Activated CD4-positive, alpha-beta T cell treated with anti-CD3 and anti-CD28 coated beads, Interleukin-2, Interleukin-6, amounts not matched to agents 100 ng/mL and 50 ng/mL, durations not matched to agents 16 hours and 8 hours (primary cell): ENCODE measurements around the gene ZNF681.
"Not testable (repeated sequence)": the region's sequence is repeated elsewhere in the genome, so short reads cannot be mapped to it uniquely, and the experiment has no call there.

Experiments used
- DNase-seq: peaks from one replicate; pipeline ENCODE4 v3.0.0-alpha.2; 2020

ZNF681 gene

DNA sequence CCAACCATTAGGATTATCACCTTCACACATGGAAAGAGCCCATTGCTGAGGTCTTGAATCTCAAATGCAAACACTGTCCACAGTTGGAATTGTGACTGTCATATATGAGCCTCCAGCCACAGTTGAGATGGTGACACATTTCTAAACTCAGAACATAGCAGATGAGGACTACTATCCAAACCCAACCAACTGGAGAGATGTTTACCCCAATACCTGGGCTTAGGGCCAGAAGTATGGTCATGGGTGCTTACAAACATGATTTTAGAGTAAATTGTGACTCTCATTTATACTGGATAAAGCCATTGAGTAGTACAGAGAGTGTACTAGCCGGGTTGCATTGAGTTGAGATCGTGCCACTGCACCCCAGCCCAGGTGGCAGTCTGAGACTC lies 14.0 kb upstream of the ZNF681 start:
- no peak for DNase-seq

DNA sequence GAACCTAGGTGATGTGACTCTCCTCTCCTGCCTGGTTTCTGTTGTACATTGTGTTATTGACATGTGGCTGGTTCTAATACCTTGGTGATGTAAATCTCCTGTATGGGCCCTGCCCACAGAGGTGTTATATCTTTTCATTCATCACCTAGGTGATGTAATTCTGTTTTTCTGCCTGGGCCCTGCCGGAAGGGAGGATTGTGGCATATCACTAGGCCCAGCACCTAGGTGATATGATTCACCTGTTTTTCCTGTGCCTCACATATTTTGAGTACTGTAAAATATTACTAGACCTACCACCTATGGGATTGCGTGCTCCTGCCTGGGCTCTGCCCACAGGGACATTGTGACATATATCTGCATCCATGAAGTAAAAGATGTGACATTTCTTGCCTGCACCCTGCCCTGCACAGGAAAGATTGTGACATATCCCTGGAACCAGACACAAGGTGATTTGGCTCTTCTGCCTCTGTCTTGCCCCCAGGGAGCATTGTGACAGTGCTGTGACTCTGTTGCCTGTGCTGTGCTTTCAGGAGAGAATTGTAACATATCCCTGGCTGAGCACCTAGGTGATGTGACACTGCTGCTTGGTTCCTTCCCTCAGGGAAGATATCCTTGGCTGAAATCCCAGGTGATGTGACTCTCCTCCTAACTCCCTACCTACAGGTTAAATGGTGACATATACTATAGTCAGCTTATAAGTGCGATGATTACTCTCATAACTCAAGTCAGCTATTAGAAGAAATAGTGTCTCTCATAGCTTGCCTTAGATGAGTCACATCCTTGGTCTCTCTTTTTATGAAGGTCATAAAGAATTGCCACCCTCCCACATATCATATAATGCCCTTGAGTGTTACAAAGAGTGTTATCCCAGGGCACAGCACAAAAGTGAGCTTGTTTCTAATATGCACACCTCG lies 13.3 kb upstream of the ZNF681 start:
- peak; percentile 11 for DNase-seq

DNA sequence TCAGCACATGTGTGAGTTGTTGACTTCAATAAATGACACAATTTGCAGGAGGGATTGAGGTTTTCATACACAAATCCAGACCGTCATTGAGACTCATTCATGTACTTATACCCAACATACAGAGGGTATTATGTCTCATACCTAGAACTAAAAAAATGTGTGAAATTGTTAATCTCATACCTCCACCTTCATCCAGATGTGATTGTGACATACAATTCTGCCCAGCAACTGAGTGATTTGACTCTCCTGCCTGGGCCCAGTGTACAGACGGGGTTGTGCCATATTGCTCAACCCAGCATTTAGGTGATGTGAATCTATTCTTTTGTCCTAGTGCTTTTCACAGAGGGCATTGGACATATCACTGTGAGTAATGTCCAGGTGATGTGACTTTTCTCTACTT lies 12.6 kb upstream of the ZNF681 start:
- DNase-seq: peak; percentile 56

DNA sequence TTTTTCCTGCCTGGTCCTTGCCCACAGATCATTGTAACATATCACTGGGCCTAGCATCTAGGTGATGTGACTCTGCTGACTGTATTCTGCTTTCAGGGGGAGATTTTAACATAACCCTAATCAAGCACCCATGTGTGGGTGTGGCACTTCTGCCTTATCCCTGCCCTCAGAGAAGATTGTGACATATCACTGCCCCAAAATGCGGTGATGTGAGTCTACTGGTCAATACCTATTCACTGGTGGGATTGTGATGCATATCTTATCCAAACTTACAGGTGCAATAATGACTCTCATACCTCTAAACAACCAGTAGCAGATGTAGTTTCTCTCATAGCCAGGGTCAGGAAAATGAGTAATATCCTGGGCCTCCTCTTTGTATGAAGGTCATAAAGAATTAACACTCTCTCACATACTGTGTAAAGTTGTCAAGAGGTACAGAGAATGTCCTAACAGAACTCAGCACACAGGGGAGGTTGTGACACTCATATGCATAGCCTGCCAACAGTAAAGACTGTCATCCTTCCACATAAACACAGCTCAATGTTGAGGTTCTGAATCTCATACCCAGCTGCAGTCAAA lies 12.1 kb upstream of the ZNF681 start:
- DNase-seq: no peak

DNA sequence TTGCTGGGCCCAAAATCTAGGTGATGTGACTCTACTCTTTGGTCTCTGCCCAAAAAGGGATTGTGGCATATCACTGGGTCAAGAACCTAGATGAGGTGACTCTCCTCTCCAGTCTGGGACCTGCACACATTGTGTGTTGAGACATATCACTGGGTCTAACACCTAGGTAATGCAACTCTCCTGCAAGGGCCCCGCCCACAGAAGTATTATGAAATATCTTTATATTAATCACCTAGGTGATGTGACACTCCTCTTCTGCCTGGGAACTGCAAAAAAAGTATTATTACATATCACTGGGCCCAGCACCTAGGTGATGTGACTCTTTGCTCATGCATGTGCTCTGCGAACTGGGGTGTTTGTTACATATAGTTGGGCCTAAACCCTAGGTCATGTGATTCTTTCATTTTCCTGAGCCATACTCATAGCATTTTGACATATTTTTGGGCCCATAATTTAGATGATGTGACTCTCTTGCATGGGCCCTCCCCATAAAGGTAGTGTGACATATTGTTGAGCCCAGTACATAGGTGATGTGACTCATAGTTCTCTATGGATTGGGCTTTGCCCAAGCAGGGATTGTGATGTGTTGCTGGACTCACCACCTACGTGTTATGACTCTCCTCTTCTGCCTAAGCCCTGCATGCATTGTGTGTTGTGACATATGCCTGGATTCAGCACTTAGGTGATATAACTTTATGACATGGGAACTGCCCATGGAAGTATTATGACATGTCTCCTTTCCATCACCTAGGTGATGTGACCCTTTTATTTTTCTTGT lies 11.2 kb upstream of the ZNF681 start:
- no peak for DNase-seq

DNA sequence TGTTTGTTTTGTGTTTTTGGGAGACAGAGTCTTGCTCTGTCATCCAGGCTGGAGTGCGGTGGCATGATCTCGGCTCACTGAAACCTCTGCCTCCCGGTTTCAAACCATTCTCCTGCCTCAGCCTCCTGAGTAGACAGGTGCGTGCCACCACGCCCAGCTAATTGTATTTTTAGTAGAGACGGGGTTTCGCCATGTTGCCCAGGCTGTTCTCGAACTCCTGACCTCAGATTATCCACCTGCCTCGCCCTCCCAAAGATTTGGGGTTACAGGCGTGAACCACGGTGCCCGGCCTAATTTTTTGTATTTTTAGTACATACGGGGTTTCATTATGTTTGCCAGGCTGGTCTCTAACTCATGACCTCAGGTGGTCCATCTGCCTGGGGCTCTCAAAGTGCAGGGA lies 8.3 kb upstream of the ZNF681 start:
- no peak for DNase-seq

DNA sequence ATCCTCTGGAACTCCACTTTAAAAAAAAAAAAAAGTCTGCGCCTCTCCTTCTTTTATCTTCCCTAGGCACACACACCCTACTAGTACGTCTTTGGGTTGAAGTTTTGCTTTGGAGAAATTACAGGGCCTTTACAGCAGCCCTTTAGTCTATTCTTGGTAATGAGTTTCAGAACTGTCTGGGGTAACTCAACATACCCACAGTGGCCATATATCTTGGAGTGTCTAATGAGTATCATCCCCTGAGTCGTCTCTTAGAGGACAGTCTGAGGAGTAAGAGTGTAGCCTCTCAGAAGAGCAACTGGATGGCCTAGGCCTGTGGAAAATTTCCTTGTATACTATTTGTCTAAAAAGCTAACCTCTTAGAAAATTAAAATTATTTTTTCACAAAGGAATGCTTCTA lies 6.1 kb upstream of the ZNF681 start:
- DNase-seq: no peak

DNA sequence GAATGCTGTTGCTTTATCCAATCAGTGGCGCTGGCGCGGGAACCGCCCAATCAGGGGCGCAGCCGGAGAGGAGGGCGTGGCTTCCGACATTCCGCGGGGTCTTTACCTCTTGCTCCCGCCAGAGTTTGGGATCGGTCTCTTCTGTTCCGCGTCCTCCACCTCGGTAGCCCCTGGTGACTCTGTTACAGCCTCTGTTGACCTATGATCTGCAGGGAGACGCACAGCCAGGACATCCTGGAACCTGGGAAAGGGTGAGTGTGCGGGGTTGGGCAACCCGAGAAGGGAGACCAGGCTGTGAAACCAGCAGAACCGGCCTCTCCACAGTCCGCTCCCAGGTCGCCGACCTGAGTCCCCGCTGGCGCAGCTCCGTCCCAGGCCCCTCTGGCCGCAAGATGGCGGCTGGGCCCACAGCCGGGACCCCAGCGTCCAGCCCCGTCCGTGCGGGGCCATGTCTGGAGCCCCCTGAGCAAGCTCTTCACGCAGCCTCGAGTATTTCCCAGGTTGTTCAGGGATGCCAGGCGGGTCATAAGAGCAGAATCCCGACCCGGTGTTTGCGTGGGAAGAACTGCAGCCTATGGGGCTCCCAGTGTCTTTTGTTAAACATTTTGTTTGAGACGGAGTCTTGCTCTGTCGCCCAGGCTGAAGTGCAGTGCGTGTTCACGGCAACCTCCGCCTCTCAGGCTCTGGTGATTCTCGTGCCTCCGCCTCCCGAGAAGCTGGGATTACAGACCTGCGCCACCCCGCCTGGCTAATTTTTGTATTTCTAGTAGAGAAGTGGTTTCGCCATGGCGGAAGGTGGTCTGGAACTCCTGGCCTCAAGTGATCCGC lies 4.4 kb upstream of the ZNF681 start:
- DNase-seq: peak; percentile 78

DNA sequence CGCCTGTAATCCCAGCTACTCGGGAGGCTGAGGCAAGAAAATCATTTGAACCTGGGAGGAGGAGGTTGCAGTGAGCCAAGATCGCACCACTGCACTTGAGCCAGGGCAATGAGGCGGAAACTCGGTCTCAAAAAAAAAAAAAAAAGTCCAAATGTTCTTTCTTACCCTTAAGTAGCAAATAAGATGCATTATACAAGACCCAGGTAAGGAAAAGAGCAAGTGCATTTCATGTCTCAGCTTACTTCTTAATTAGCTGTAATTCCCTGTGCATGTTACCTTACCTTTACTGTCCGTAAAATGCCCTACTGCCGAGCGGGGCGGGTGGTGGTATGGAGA lies 3.8 kb upstream of the ZNF681 start:
- DNase-seq: no peak

DNA sequence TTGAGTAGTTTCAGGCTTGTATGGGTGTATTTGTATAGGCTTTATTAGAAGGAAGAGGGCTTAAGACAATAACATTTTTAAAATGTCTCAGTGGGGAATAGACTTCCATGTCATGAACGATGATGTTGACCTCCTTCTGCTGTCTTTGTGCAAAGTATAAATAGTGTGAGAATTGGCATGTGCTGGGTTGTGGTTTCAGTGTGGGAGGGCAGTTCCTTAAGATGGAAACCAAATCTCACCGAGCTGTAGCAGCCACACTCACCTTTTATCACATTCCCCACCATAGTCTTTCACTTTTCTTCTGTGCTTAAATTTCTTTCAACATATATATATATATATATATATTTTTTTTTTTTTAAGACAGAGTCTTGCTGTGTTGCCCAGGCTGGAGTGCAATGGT lies 1.6 kb upstream of the ZNF681 start:
- not testable (repeated sequence) for DNase-seq

DNA sequence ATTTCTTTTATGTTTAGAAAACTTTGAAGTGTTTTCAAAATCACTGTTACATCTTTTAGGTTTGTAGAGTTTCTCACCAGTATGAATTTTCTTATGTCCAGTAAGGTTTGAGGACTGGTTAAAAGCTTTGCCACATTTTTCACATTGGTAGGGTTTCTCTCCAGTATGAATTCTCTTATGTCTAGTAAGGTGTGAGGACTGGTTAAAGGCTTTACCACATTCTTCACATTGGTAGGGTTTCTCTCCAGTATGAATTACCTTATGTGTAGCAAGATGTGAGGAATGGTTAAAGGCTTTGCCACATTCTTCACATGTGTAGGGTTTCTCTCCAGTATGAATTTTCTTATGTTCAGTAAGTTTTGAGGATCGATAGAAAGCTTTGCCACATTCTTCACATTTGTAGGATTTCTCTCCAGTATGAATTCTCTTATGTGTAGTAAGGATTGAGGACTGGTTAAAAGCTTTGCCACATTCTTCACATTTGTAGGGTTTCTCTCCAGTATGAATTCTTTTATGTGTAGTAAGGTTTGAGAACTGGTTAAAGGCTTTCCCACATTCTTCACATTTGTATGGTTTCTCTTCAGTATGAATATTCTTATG lies 15.0 kb downstream of the ZNF681 start:
- not testable (repeated sequence) for DNase-seq

DNA sequence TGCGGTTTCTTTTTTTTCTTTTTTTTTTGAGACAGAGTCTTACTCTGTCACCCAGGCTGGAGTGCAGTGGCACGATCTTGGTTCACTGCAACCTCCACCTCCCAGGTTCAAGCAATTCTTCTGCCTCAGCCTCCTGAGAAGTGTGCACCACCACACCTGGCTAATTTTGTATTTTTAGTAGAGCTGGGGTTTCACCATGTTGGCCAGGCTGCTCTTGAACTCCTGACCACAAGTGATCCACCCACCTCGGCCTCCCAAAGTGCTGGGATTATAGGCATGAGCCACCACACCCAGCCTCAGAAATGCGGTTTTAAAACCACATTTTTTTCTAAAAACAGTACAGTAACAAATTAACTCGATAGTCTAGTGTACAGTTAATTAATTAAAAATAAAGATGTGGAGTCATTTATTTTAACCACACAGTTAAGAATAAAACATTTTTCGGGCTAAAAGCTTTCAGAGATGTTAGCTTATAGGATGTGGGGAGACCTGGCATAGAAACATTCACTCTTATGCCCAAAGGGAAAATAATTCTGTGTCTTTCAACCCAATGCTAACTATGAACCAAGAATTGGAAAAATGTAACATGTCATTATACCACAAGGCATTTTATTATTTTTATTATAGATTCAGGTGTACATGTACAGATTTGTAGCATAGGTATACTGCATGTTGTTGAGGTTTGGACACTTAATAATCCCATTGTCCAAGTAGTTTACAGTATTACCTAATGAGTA lies 27.8 kb downstream of the ZNF681 start:
- not testable (repeated sequence) for DNase-seq

DNA sequence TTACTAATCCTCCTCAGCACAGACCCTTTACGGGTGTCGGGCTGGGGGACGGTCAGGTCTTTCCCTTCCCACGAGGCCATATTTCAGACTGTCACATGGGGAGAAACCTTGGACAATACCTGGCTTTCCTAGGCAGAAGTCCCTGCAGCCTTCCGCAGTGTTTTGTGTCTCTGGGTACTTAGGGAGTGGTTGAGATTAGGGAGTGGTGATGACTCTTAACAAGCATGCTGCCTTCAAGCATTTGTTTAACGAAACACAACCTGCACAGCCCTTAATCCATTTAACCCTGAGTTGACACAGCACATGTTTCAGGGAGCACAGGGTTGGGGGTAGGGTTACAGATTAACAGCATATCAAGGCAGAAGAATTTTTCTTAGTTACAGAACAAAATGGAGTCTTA lies 34.5 kb downstream of the ZNF681 start:
- not testable (repeated sequence) for DNase-seq

DNA sequence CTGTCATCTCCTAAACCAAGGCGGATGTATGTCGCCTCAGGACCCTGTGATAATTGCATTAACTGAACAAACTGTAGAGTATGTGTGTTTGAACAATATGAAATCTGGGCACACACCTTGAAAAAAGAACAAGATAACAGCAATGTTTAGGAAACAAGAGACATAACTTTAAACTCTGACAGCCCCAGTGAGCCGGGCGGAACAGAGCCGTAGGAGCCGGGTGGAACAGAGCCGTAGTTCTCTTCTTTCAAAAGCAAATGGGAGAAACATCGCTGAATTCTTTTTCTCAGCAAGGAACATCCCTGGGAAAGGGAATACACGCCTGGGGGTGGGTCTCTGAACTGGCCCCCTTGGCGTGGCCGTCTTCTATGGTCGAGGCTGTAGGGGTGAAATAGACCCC lies 39.9 kb downstream of the ZNF681 start:
- DNase-seq: no peak

DNA sequence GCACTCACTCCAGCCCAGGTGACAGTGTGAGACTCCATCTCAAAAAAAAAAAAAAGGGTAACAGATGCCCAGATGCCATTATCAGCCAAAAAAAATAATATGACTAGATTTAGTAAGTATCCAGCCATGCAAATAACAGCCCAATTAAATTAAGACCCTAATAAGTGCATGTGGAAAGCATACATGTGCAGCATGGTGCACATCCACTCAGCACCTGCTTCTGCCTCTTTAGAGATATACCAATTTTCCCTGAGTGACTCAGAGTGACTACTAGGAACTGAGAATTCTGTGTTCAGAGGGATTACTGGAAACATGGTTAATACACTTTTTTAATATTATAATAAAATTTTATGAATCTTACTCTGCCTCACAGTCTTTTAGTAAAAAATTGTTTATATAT lies 41.9 kb downstream of the ZNF681 start:
- DNase-seq: no peak

DNA sequence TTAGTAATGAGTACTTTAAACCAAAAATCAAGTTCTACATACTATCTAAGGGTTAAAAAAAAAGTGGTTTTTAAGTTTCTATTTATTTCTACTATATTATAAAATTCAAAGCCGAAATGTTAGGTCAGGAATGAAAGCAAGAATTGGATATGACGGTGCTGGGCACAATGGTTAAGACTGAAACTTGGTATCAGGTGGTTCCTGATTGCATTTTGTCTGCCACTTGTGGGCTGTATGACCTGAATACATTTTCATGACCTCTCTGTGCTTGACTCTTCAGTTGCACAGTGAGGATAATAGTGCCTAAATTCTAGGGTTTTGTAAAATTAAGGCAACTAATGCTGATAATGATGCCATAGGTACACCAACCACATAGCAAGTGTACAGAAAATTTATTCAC lies 49.3 kb downstream of the ZNF681 start:
- no peak for DNase-seq

DNA sequence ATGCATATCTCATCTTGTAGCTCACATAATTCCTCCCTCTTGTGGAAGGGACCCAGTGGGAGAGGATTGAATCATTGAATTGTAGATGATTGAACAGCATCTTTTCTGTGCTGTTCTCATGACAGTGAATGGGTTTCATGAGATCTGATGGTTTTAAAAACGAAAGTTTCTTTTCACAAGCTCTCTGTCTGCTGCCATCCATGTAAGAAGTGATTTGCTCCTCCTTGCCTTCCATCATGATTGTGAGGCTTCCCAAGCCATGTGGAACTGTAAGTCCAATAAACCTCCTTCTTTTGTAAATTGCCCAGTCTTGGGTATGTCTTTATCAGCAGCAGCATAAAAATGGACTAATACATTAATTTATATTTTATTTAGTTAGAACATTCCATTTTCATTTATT lies 52.0 kb downstream of the ZNF681 start:
- no peak for DNase-seq

DNA sequence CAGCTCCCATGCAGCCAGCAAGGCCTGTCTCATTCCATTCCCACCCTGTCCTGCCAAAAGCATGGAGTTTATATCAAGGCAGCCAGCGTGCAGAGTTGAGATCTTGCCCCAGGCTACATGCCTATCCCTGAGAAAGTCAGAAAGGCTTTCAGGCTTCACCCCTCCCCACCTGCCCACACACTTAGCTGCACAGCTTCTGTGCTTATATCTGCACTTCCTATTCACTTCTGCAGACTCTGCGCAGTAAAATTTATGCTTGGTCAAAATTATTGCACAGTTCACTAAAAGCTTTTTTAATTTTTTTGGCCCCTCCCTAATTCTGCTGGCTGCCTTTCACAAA lies 59.2 kb downstream of the ZNF681 start:
- DNase-seq: no peak

DNA sequence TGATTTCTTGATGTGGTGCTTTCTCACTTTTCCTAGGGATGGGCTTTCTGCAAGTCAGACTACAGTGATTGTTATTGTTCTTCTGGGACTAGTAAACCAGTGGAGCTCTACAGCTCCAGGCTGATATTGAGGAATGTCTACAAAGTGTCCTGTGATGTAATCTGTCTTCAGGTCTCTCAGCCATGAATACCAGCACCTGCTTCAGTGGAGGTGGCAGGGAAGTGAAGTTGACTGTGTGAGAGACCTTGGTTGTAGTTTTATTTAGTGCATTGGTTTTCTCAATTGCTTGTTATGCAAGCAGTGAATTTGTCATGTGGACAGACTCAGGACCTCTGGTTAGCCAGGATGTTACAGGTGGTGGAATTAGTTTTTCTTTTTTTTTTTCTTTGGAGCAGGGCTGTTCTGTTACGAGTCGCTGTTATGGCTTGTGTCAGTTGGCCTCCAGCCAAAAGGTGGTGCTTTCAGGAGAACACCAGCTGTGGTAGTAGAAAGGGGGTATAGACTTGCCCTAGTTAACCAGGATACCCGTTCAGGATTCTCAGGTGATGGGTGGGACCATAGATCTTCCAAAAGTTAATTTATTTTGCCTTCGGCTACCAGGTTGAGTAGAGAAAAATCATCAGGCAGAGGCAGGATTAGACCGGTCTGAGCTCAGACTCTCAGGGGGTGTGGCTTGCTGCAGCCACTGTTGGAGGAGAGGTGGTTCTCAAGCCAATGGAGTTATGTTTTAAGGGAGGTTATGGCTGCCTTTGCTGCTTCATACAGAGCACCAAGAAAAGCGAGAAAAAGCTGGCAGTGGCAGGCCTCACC lies 59.8 kb downstream of the ZNF681 start:
- DNase-seq: no peak

DNA sequence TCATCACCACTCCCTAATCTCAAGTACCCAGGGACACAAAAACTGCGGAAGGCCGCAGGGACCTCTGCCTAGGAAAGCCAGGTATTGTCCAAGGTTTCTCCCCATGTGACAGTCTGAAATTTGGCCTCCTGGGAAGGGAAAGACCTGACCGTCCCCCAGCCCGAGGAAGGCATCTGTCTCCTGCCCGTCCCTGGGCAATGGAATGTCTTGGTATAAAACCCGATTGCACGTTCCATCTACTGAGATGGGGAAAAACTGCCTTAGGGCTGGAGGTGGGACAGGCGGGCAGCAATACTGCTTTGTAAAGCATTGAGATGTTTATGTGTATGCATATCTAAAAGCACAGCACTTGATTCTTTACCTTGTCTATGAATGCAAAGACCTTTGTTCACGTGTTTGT lies 65.8 kb downstream of the ZNF681 start:
- not testable (repeated sequence) for DNase-seq
